OCI-LY1 (cell line): ENCODE measurements around the gene ADGRG3.

Experiments
- CTCF ChIP-seq: fragments of 200-600 bp; sonication (generic), shearing (Covaris generic); IDR thresholded peaks from 2 replicates; pipeline ENCODE4 v1.5.1; 2017; ENCODE audit warnings: mild to moderate bottlenecking, antibody characterized with exemption, low read length, moderate library complexity, mixed read lengths
- EZH2 ChIP-seq: fragments of 200-600 bp; sonication (generic), shearing (Covaris generic); IDR thresholded peaks from 2 replicates; pipeline ENCODE4 v1.8.0; 2017; ENCODE audit warnings: borderline replicate concordance, mixed run types, mild to moderate bottlenecking, antibody characterized with exemption, low read length, moderate library complexity, mixed read lengths

GRCh38 chr16:57661510-57661909 is 6.6 kb upstream of the ADGRG3 start:
- TF ChIP-seq CTCF, result no peak
- no peak for TF ChIP-seq EZH2
